Measurements from ENCODE around the gene ANKRD13B.

Gene ANKRD13B

DNA sequence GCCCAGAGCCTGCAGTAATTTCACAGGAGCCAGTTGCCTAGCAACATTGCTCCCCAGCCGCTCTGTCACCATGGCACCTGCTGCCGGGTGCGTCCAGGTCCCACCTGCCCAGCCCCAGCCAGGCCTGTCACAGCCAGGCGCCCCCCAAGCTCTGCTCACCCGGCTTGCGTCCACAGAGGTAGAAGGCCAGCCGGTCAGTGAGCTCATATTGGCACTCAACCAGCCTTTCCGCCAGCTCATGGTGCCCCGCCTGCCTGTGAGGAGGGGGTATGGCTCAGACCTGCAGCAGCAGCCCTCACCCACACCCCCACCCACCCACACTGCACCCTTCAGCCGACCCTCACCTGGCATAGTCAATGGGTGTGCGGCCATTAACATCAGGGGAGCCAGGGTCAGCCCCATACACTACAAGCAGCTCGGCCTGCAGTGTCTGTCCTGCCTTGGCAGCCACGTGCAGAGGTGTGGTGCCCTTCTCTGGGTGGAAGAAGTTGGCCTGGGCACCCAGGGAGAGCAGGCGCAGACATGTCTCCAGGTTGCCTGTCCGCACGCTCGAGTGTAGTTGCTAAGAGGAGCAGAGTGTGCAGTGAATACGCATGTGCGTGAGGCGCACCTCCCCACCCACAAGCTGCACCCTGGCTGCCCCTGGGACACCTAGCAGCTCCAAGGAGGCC, 11.2 kb upstream of the ANKRD13B start:
- no peak for DNase-seq (ENCODE audit: low spot score)

DNA sequence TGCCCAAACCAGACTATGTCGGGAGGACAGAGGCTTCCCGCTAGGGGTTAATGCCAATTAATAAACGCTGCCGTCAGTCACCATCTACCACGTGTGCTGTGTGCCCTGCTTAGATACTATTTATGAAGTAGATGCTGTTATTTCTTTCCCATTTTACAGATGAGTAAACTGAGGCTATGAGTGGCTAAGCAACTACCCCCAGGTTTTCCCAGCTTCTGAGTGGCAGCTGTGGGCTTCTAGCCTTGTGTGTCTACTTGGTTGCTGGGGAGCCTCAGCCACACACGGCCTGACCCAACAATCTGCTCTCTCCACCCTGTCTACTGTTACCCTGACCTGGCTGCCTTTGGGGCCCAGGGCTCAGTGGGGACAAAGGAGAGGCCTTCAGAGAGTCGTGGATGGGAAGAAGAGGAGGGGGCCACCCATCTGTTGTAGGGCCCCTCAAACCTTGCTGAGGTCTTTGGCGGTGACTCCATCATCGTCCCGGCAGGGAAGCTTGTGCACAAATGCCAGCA, 10.6 kb upstream of the ANKRD13B start:
- DNase-seq (ENCODE audit: low spot score): no peak

DNA sequence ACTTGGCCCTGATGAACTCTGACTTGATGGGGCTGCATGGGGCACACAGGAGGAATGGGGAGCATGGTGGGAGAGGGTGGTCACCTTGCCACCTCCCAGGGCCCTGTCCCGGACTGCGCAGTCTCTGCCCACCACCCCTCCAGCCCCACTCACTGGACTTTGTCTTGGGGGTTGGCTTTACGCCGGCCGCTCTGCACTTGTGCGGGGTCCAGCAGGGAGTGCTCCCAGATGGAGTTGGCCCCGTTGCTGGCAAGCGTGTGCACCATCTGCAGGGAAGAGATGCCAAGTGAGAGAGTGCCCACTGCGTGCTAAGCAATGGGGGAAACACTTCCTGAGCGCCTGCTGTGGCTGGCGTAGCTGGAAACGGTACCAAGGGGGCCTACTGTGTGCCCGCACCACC, 10.2 kb upstream of the ANKRD13B start:
- DNase-seq (ENCODE audit: low spot score): no peak

DNA sequence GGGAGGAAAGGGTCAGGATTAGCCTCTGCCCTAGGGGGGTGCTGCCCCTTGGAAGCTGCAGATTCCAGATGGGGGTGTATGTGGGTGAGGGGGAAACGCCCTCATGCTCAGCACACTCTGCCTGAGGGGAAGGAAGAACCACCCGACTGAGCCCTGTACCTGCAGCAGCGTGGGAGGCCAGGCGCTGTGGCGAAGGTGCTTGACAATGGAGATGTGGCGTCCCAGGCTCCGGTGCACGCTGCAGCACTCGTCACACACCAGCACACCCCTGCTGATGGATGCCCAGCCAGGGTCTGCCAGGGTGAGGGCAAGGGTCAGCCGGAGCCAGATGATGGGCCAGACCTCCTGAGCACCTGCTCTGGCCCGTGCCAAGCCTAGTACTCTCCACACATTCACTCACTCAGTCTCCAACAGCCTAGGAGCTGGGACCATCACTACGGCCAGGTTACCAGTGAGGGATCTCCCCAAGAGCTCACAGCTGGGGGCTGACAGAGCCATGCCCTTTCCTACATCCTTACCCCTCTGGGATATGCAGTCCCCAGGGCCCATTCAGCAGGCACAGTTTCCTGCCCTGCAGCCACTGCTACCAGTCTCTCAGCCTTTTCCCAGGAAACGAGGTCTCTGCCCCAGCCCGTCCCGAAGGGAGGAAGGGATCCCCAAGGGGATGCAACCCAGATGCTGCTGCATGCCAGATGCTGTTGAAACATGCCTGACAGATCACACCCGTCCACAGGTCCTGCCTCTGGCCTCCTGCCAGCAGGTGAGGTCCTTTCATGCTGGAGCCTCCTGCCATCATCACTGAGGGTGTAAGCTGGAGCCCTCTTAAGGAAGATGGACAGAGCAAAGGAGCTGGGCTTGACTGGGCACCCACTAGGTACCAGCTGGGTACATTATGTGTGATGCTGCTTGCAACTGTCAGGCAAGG, 9.3 kb upstream of the ANKRD13B start:
- no peak for DNase-seq (ENCODE audit: low spot score)

DNA sequence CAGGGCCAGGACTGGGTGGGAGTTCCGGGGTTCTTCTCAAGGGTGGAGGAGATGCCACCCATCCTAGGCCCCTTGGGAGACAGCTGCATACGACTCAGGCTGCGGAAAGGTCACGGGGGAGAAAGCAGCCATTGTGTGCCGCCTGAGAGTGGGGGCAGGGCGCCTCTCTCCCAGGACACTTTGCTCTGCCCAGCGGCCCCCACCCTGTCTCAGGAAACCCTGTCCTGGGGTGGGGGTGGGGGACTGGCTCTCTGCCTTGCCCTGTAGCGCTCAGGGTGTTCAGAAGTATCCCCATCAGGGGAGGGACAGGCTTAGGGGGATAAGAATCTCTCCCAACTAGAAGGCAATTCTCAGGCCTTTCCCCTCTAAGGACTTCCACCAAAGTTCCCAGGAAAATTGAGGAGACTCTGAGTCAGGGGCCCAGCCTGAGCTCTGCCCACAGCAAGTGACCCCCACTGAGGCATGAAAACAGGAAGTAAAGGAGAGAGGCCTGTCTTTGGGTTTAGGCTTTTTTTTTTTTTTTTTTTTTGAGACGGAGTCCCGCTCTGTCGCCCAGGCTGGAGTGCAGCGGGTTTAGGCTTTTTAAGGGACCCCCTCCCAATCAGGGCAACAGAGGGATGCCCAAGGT, 8.4 kb upstream of the ANKRD13B start:
- DNase-seq (ENCODE audit: low spot score): no peak

DNA sequence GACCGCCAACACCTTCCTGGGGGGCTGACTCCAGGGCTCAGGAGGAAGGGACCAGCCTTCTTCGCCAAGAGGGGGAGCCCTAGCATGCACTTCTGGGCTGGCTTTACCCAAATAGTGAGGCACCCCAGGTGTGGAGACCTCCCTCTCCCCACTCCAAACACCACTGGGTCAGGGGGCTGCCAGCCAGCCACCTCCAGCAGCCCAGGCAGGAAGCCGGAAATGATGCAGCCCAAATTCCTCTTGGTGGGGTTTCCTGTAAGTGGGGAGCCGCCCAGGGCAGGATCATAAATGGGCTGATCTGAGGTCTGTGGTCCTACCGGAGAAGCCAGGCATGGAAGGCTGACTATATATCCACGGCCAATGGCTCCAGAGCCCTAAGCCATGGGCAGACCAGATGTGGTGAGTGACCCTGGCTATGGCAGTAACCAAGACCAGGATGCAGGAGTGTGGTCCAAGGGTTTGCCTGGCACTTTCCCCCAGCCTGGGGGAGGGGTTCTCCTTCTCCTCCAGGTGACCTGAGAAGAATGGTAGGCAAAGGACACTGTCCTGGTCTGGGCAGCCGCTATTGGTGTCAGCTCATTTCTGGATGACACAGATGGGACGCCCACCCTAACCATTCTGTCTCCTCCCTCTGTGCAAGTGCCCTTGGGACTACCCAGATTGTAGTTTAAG, 7.7 kb upstream of the ANKRD13B start:
- peak; percentile 38 for DNase-seq (ENCODE audit: low spot score)

DNA sequence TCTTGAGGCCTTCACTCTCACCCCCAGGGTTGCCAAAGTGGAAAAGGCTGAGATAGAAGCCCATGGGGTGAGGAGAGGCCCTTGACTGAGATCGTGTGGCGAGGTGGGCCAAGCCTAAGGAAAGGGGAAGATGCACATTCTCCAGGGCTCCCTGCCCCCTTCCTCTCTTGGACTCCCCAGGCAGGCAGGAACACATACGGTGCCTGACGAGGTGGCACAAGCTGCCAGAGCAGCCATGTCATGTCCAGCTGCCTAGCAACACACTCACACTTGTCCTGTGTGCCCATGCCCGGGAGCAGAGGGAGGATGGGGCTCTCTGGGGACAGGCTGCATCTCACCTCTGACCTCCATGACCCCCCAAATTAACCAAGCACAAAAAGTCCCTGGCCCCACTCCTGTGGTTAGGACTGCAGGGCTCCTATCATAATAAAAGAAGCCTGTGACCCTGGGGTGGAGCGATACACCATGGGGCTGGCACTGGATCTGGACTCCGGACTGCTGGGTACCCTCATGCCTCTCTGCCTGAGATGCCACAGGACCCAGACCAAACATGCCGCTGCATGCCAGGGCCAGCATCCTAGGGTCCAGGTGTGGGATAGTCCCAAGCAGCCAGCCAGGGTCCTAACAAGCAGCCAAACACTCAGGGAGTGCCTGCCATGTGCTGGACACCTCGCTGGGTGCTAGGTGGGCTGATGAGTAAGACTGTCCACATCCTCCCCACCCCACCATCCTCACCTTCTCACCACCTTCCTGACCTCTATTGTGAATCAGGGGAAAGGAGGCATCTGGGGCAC, 6.1 kb upstream of the ANKRD13B start:
- DNase-seq (ENCODE audit: low spot score): no peak

DNA sequence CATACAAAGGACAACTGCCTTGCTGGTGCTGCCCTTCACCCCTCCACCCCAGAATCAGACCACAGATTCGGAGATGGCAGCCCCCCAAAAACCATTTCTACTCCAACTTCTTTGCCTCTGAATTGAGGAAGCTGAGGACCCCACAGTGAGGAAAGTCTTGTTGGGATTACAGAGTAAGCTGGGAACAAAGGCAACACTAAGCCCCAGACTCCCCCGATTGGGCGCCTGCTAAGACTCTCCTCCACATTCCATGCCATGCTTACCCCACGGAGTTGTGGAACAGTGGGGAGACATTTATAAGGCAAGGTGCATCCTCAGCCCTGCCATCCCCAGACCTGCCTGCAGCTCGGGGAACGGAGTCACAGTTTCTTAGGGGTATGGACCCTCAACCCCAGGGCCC, 5.3 kb upstream of the ANKRD13B start:
- DNase-seq (ENCODE audit: low spot score): no peak

DNA sequence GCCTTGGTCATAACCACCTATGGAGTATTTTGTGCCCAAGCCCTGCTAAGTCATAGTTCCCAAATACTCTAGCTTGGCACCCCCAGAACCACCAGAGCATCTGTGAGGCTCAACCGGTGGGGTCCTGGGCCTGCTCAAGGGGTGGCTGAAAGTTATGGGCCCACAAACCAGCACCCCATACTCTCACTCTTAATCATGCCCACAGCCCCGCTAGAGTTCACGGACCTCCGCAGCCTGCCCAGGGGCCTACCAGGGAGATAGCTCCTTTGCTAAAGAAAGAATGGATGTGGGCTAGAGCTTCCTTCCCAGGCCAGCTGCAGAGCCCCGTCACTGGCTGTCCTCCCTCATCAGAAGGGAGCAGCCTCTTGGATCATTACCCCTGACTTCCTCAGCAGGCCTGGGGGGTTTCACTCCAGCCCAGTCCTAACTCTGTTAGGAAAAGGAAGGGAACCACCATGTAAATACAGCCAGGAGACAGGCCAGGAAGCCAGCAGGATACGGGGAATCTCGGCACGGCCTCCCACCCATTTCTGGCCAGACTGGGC, 4.8 kb upstream of the ANKRD13B start:
- DNase-seq (ENCODE audit: low spot score): no peak

DNA sequence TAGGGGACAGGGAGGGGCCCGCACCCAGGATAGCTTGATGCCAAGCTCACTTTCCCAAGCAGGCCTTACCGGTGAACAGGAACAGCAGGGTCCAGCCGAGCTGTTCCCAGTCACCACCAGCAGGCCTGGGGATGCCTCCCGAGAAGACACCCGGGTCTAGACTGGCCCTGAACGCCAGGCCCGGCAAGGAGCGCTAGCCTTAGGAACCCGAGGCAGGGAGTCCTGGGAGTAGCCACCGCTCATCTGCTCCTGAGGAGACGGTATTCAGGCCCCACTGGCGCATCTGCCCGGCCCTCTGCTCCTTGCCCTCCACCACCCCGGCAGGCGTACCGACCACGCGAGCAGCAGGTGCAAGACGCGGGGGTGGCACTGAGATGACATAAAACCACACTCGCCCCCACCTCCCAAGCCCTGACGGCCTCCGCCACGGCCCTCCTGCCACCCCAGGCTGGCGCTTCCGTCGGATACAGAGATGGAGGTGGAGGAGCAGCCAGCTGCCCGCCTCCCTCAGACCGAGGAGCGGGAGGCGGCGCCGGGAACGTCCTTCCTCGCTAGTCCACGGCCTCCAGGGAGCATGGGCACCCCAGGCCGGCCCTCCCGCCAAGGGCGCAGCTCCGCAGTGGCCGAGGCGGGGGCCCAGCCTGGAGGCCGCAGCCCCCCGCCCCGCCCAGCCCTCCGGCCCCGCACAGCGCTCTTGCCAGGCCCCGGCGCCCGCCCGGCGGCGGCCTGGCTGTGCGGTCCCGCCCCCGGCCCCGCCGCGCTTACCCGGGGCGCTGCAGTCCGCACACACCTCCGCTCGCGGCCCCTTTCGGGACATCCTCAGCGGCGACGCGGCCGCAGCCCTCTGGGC, 4.1 kb upstream of the ANKRD13B start:
- DNase-seq (ENCODE audit: low spot score): no peak

DNA sequence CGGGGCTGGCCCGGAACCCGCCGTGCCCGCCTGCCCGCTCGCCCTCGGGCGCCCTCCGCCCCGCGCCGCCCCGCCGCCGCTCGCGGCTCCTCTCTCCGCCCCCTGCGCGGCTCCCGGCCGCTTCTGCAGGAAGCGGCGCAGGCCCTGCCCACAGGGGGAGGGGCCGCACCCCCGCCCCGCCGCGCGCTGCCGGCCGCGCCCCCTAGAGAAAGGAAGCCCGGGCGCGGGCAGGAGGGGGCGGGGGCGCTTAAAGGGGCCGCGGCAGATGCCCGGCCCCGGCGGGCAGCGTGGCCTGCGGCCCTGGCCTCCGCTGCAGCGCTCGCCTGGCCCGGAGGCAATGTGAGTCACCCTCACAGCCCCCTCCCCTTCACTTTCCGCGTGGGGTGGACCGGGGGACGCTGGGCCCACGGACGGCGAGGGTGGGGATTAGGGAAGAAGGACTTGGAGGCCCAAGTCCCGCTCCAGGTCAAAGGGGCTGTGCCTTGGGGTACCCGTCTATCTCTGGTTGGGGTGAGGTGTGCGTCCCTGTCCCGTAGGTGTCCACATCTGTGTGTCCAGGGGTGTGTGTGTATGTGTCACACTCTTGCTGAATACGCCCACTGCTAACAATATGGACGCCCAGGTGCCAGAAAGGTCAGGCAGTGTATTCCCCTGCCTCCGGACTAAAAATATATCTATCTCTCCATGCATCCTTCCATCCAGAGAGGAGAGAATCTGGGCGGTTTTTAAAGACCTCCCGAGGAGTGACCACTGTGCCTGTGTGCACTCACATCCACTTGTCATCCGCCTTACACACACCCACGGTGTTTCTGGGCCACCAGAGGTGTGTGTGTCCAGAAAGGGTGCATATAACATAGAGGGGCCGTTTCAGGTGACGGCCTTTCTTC, 3.2 kb upstream of the ANKRD13B start, which contains the start of gene GIT1:
GIT1 (minus strand) TSS at position 125 of the 887 bp plus-strand sequence. CDS start 270 bp downstream, outside the sequence.
- DNase-seq (ENCODE audit: low spot score): peak; percentile 84

DNA sequence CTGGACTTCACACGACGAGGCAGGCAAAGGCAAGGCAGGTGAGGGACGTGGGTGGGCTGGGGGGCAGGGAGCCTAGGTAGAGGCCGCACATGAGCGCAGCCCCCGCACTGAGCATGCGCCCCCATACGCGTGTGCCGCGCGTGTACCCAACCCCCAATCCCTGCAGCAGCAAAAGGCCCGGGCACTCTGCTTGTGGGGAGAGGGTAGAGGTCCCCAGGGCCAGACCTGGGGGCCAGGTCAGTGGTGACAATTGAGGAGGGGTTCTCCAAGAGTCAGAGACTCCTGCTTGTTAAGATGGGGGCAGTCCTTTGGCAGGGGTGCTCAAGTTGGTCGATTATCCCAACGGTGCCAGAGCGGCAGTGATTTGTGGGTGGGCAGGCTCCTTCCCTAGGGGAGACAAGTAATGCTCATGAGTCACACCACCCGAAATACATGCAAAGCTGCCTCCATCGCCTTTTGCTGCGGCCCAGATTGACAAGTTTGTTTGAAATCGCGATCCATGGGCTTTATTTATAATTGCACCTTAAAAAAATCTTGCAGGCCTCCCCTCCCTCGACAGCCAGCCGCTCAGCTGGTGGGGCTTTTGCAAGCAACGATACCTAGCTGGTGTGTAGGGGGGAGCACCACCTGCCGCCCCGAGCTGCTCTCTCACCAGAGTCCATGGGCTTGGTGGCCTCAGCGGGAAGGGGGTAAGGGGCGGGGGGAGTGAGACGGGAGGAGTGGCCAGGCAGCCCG, 2.4 kb upstream of the ANKRD13B start:
- DNase-seq (ENCODE audit: low spot score): no peak

DNA sequence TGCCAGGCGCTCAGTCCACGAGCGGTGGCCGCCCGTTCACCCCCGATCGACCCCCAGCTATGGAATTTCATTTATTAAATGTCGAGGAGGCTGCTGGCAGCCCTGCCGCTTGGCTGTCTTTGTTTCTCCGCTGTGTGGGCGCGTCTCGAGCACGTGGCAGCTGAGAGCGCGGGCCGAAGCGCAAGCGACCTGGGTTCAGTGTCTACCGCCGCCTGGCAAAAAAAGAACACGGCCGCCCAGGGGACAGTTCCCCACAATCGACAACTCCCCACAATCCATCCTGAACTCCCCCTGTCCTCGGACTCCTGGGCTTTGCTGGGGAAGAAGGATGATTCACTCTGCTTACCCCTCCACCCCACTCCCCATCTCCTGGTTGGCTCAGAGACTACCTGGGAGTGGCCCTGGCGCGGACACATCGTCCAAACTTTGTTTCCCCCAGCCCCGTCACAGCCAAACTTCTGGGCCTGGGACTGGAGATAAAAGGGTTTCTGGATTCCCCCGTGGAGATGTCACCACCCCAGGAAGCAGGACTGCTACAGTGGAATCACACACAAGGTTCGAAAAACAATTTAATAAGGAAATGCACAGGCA, 1.7 kb upstream of the ANKRD13B start:
- no peak for DNase-seq (ENCODE audit: low spot score)

DNA sequence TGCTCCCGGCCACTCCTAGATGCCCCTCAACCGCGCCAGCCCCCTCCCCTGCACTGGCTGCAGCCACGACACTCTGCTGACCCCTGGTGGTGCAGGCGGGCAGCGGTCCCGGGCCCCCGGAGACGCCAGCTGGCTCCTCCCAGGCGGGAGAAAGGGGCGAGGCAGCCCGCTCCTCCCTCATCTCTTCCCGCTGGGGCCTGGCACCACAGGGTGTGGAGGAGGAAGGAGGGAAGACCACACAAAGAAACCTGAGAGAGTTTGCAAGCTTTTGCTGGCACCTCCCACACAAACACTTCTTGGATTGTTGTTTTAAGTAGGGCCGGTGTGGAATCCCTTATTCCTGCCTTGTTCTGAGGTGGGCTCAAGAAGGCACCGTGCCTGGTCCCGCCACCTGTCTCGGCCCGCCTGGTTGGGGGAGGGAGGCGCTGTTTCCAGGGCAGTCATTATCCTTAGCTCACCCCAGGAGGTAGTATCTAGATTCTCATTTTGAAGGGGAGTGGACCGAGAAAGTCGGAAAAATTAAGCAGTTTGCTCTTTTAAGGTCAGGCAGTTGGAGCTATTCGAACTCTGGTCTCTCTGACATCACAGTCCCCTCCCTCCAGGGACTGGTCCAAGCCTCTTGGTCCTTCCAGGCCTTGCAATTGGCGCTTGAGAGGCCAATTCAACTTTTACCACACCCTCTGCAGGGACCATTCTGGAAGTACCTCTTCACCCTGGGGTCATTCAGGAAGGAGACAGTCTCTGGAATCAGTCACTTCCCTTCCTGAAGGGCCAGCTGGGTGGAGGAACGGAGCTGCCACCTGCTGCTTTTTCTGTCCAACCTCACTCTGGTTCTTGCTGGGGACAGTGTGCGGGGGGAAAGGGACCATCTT, 959 bp upstream of the ANKRD13B start:
- DNase-seq (ENCODE audit: low spot score): peak; percentile 76

DNA sequence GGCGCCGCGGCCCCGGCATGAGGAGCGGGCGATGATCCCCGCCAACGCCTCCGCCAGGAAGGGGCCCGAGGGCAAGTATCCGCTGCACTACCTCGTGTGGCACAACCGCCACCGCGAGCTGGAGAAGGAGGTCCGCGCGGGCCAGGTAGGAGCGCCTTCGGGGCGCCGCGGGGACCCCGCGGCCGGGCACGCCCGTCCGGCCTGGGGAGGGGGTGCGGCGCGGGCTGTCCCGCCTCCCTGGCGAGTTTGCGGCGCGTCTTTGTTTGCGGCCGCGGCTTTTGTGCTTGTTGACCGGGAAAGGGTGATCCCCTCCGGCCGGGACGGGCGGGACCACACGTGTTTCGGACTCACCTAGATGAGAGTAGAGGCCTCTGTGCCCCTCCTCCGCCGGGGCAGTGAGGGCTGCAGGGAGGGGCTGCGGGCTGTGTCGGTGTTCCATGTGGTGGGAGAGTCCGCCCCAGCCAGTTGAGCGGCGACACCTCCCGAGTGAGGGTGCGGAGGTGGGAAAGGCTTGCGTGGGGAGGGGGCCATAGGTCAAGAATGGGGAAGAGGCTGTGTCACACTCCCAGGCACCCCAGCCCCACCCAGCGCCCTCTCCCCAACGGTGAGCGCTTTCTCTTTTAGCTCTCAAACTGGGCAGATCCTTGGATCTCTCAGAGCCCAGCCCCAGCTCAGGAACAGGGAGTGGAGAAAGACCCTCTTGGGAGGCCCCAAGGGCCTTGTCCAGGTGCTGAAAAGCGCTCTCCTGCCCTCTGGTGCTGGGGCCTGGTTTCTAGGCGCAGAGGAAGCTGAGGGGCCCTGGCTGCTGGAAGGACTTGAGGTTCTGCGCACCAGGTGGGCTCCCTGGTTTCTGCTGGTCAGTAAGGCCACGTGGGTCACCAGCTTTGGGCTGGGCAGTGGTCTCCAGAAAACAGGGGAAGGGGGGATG, 923 bp downstream of the ANKRD13B start:
- DNase-seq (ENCODE audit: low spot score): no peak

Data from CD4-positive, alpha-beta T cell treated with Interleukin-6 at 100 ng/mL for 8 hours (primary cell).